HG03354 (cell line): ENCODE measurements around the gene SRP9.
"Not testable (repeated sequence)": the region's sequence is repeated elsewhere in the genome, so short reads cannot be mapped to it uniquely, and the experiment has no call there.

Source experiments
- ATAC-seq: cut with Tn5 transposase; IDR thresholded peaks from one replicate; pipeline ENCODE4 v1.9.1; 2021; ENCODE audit warnings: mild to moderate bottlenecking; ENCODE audit not compliant: unreplicated experiment, poor library complexity, severe bottlenecking

The SRP9 gene

GRCh38 chr1:225830841-225831240, 53.2 kb downstream of the SRP9 start:
- no peak for ATAC-seq

GRCh38 chr1:225834417-225835329, 57.0 kb downstream of the SRP9 start:
- no peak for ATAC-seq

- ATAC-seq, result no peak
These were observed 58.2 kb downstream of the SRP9 start for GRCh38 chr1:225835856-225836255.

GRCh38 chr1:225836296-225836695, 58.7 kb downstream of the SRP9 start:
- ATAC-seq, result not testable (repeated sequence)

- no peak for ATAC-seq
These were observed 61.2 kb downstream of the SRP9 start for GRCh38 chr1:225838793-225839192.
